GM21381 (cell line): Measurements from ENCODE around the gene PDLIM5.
A peak's percentile ranks its signal among the peaks of the same experiment; 100 is the strongest.
"Not testable (repeated sequence)": the region's sequence is repeated elsewhere in the genome, so short reads cannot be mapped to it uniquely, and the experiment has no call there.

Source experiments
- ATAC-seq: cut with Tn5 transposase; IDR thresholded peaks from one replicate; pipeline ENCODE4 v1.9.1; 2021; ENCODE audit warnings: mild to moderate bottlenecking, moderate library complexity; ENCODE audit not compliant: unreplicated experiment

The PDLIM5 gene

GRCh38 chr4:94488670-94489069, 36.9 kb downstream of the PDLIM5 start:
- no peak for ATAC-seq

- ATAC-seq = no peak
Measured at GRCh38 chr4:94489098-94489497, 37.4 kb downstream of the PDLIM5 start.

DNA sequence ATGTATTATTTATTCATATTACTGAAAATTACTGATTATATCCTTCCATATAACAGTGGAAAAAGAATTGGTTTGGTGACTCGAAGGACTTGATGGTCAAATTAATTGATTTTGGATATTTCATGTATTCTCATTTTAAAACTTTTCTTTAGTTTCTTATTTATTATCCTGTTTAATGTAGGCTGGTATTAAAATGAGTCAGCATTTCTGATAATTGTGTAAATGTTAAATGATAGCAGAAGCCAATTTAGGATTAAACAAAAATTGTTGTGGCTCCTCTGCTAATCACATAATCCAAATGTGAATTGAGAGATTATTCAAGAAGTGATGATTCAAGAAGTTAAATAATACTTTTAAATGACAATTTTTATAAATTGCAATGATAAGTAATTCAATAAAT, 38.7 kb downstream of the PDLIM5 start:
- no peak for ATAC-seq

GRCh38 chr4:94491322-94491721, 39.6 kb downstream of the PDLIM5 start:
- ATAC-seq = no peak

- ATAC-seq = no peak
Measured at GRCh38 chr4:94495408-94495807, 43.7 kb downstream of the PDLIM5 start.

DNA sequence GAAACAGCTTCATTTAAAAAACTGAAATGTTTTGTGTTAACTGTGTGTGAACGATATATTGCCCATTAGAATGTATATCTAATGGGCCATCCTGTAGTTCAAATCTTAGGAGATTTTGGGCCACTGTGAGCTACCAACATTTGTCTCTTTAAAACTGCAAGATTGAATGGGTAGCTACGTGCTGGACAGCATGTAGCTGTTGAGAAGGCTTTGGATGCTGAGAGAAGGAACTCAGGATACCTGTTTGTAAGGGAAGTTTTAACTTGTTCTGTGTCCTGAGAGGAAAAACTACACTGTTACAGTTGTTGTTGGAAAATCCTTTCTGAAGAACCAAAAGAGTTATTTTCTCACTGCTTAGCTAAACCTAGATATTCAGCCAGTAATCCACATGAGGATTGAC, 45.9 kb downstream of the PDLIM5 start:
- no peak for ATAC-seq

GRCh38 chr4:94498502-94498901, 46.8 kb downstream of the PDLIM5 start:
- ATAC-seq = no peak

DNA sequence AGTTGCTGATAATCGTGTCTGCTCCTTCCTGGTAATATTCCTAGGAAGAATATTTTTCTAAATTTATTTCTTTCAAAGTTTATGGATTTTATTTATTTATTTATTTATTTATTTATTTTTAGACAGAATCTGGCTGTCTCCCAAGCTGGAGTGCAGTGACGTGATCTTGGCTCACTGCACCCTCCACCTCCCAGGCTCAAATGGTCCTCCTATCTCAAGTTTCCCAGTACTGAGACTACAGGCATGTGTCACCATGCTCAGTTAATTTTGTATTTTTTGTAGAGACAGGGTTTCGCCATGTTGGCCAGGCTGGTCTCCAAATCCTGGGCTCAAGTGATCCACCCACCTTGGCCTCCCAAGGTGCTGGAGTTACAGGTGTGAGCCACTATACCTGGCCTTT, 48.9 kb downstream of the PDLIM5 start:
- ATAC-seq = no peak

DNA sequence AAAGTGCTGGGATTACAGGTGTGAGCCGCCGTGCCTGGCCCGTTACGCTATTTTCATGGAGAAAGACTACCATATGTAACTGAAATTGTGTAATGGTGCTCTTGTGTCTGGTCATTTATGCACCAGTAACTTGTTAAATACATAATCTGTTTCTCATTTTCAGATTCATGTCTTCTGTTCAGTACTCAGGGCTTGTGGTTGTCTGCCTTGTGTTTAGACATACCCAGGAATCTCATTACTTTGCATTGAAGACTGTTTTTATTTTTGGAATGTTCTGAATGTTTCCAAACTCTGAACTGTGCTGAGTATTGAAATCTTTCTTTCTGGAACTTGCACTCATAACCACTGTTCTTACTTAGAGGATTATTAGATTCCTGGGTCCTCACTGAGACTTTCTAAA, 52.8 kb downstream of the PDLIM5 start:
- ATAC-seq = no peak

GRCh38 chr4:94506822-94507221, 55.1 kb downstream of the PDLIM5 start:
- ATAC-seq = no peak

DNA sequence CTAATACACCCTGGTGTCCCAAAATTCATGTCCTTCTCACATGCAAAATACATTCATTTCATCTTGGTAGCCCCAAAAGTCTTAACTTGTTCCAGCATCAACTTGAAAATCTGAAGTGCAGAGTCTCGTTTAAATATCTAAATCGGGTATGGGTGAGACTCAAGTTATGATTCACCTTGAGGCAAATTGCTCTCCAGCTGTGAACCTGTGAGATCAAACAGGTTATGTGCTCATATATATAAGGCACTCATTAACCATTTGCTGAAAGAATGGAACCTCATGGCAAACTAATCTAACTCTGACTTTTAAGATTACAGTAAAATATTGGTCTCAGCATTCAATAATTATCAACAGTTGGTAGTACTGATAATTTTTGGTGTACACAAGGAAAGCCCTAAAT, 55.5 kb downstream of the PDLIM5 start:
- no peak for ATAC-seq

- ATAC-seq = no peak
Measured at GRCh38 chr4:94507708-94508107, 56.0 kb downstream of the PDLIM5 start.

DNA sequence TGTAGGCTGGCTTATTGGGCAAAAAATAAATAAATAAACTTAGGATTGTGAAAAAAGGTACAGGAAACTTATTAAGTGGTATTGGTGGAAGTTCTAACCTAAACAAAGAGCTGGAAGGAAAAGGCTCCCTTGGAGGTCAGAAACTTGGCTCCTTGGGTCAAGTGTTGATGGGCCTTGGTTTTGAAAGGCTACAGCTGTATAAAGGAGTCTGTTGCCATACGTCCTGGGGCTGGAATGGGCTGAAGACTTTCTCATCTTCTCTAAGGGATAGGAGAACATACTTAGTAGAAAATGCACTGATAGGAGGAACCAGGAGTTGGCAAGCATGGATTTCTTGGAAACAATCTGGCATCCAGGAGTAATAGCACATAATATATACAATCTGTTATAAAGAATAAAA, 56.6 kb downstream of the PDLIM5 start:
- ATAC-seq = no peak

DNA sequence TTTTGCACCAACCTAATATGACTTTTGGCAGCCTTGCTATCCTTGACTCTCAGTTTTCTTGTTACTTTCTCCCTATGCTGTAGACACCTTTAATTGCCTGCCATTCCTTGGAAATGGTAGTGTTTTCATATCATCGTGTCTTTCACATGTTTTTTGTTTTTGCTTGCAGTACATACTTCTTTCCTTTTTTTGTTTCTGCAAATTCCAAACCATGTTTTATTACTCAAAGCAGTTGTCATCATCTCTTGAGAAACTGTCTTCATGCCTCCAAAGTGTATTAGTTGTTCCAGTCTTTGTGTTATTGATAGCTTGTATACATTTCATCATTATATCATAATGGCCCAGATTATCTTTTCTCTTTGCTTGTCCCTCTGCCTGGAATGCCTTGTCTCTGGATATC, 57.1 kb downstream of the PDLIM5 start:
- no peak for ATAC-seq

DNA sequence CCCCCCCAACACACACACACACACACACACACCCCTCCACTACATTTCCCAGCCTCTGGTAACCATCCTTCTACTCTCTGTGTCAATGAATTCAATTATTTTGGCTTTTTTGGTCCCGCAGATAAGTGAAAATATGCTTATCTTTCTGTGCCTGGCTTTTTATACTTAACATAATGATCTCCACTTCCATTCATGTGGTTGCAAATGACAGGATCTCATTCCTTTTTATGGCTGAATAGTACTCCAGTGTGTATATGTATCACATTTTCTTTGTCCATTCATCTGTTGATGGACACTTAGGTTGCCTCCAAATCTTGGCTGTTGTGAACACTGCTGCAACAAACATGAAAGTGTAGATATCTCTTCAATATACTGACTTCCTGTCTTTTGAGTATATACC, 59.8 kb downstream of the PDLIM5 start:
- ATAC-seq = no peak

- not testable (repeated sequence) for ATAC-seq
Measured at GRCh38 chr4:94513532-94513931, 61.8 kb downstream of the PDLIM5 start.

DNA sequence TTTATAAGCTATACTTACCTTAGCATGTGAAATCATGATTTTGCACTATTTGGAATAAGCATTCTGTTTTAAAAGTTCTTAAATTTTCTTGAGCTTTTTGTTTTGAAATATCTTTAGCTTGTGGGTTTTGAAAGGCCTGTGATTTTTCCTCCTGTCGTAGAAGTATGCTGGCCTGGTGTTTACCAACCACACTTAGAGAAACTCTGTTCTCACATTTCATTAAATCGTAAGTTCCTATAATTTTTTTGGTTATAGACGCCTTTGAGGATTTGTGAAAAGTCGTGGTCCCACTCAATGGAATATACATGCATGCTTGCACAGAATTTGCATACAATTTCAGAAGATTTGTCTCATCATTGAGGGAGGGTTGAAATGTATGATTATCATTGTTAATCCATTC, 63.6 kb downstream of the PDLIM5 start:
- no peak for ATAC-seq

DNA sequence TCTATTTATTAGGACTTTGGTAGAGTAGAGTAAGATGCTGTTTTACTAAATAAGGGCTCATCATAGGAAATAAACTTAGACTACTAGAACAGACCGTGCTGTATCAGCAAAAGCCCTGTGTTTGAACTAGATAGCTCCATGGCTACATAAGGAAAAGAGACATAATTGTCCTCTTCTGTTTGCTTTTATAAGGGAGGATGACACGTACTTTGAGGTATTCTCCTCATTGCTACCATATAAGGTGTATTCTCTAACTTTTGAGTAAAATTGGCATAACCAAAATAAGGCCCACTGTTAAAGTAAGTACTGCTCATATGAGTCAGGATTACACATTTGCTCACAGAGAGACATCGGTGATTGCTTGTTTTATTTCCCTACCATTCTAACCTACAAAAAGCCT, 64.3 kb downstream of the PDLIM5 start:
- no peak for ATAC-seq

DNA sequence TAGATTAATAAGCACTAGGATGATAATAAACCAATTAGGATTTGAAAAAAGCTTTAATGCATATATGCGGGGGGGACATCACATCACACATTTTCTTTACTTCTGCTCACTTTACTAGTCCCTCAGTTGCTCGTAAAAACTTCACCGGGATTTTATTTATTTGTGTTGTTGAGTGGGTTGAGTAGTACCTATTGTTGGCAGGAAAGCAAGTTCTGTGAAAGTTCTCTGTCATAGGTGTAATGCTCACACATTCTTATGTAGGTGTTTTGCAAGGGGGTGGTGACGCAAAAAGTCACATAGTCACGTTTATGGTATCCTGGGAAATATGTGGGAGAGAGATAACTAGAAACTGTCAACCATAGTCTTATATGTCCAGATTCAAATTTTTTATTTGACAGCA, 65.3 kb downstream of the PDLIM5 start:
- ATAC-seq = no peak

- no peak for ATAC-seq
Measured at GRCh38 chr4:94517492-94517891, 65.8 kb downstream of the PDLIM5 start.

DNA sequence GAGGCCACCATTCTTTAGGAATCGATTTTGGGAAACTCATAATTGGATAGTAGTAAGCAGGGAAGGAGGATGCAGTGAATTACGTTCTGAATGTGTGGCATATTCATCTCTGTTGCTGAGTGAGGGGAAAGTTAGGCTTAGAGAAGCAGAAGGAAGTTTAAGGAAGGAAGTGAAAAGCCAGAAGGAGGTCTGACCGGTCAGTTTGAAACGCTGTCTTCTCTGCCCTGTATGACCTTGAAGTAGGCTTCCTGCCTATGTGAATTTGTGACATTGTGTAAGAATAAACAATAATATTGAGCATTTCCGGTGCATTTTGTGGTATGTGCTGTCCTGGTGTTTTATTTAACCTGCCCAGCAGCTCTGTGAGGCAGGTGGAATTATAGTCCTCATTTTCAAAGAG, 67.3 kb downstream of the PDLIM5 start:
- ATAC-seq = peak; percentile 48

GRCh38 chr4:94519925-94520789, 68.4 kb downstream of the PDLIM5 start:
- ATAC-seq = no peak

DNA sequence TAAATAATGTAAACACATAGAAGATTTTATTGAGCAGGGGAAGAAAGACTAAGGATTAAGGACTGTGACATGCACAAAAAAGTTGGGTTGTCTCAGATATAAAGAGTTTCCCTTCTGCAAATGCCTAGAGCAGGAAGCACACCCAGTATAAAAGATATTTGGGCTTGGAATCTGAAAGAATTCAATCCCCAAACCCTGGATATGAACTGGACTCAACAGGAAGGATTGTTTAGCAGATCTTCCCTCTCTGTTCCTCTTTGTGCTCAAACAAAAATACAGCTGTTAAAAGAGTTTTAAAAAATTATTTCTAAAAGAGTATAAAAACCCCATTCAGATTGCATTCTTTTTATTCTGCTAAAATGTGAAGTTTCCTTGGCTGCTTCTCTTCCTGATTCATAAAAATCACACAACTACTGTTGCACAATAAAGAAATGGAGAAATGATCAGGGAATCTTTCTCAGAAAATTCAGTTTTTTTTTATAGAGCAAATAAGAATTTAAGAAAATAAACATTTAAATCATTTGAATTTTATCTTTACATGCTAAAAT, 71.4 kb downstream of the PDLIM5 start:
- no peak for ATAC-seq
